Colon (tissue), 2 donors: ENCODE results near the gene POLR2L.

Experiments
- FAIRE-seq: peaks from 2 replicates; lab custom pipeline; 2012; peaks lifted over from hg19 to GRCh38; lab: Jason Lieb, UNC
- donor health status: control.
- donor health status: control.

The POLR2L gene

DNA sequence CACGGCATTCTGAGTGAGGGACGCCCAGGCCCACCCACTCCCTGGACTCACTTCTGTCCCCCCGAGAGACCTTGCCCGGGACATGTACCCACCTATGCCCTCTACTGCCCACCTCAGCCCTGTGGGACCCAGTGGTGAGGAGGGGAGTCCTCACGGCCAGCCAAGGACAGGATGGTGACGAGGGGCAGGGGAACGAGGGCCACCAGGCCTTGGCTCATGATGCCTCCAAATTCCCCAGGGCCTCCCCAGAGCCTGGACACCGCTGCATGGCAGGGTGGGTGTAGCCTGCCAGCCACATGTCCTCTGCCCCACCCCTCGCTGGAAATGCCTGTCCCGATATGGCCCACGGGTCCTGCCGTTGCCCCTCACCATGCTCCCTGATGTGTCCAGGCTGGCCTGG is 26.5 kb upstream of the POLR2L start:
- FAIRE-seq, result no peak

DNA sequence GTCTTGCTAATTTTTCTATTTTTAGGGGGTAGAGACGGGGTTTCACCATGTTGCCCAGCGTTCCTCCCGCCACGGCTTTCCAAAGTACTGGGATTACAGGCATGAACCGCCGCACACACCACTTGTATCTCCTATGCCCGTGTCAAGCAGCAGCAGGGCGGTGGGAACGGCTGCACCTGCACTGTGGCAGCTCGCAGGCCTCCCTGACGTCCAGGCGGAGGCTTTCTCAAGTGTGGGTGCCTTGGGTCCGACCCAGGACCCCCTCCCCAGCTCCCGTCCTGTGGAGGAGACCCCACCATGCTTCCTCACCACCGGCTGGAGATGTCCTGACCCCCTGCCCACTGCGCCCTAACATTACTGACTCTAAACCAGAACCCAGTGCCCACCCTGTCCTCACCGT is 26.1 kb upstream of the POLR2L start:
- no peak for FAIRE-seq

DNA sequence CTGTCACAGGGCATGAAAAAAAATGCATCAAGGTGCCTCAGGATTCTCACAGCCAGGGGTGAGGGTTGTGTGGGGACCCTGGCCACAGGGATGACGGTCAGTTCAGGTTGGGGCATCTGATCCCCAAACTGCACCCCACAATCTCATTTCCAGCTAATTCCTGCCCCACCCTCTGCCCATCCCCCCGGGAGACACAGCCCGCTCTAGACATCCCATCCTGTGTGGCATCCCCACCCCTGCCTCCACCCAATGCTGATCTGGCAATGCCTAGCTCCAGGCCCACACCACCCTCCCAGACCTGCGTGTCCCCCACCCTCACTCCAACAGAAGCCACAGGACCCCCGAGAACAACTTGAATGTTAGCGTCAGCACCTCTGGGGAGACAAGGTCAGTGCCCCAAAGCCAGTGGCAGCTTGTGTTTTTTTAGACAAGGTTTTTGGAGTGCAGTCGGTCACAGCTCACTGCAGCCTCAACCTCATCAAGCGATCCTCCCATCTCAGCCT is 25.6 kb upstream of the POLR2L start:
- no peak for FAIRE-seq

DNA sequence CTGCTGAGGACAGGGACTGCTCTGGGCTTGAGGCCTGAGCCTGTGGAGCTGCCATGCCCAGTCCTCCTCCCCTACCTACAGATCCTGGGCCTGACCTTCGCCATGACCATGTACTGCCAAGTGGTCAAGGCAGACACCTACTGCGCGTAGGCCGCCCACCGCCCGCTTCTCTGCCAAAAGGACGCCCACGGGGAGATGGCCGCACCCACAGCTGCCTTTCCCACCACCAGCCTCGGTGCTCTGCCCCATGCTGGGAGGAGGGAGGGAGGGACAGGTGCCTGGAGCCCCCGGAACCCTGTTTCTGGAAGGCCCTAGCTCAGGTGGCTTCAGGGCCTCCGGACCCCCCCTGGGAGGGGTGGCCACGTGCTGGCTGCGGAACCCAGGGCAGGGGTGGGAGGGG is 24.2 kb upstream of the POLR2L start:
- FAIRE-seq, result no peak

DNA sequence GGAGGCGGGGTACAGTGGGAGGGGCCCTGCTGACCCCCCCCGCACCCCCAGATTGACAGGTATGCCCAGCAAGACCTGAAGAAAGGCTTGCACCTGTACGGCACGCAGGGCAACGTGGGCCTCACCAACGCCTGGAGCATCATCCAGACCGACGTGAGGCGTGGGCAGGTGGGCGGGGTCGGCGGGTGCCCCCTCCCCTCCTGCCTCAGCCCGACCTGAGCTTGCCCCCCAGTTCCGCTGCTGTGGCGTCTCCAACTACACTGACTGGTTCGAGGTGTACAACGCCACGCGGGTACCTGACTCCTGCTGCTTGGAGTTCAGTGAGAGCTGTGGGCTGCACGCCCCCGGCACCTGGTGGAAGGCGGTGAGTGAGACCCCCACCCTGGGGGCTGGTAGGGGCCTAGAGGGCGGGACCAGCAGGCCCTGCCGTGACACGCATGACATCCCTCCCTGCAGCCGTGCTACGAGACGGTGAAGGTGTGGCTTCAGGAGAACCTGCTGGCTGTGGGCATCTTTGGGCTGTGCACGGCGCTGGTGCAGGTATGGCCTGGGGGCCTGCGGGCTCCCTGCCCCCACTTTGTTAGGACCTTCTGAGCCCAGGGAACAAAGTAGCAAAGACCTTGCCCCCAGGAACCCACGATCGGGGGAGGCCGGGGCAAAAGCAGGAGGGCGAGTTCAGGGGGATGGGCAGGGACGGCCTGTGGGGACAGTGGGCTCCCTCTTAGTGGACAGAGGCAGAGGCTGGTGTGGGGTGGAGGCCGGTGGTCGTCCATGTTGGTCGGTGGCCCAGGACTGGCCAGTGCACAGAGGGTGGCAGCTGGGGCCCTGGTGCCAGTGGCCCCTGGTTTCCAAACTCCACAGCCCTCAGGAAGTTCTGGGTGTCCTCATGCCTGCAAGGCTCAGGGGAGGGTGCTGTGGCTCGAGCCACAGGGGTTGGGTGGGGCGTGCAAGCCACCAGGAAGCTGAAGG is 23.4 kb upstream of the POLR2L start:
- no peak for FAIRE-seq

DNA sequence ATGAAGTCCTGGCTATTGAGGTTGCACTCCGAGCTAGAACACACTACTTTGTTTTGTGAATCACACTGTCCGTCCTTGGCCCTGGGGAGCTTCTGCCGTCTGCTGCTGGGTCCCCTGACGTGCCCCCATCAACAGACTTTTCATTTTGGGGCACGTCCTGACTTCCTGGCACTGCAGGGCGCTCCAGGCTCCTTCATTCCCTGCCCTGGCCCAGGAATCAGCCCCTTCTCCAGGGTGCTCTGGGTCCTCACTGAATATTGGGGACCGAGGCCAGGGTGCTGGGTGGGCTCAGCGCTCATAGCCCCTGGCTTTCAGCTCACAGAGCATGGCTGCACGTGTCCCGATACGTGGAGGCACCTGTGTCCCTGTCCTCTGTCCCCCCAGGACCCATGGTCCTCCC is 22.6 kb upstream of the POLR2L start:
- no peak for FAIRE-seq

DNA sequence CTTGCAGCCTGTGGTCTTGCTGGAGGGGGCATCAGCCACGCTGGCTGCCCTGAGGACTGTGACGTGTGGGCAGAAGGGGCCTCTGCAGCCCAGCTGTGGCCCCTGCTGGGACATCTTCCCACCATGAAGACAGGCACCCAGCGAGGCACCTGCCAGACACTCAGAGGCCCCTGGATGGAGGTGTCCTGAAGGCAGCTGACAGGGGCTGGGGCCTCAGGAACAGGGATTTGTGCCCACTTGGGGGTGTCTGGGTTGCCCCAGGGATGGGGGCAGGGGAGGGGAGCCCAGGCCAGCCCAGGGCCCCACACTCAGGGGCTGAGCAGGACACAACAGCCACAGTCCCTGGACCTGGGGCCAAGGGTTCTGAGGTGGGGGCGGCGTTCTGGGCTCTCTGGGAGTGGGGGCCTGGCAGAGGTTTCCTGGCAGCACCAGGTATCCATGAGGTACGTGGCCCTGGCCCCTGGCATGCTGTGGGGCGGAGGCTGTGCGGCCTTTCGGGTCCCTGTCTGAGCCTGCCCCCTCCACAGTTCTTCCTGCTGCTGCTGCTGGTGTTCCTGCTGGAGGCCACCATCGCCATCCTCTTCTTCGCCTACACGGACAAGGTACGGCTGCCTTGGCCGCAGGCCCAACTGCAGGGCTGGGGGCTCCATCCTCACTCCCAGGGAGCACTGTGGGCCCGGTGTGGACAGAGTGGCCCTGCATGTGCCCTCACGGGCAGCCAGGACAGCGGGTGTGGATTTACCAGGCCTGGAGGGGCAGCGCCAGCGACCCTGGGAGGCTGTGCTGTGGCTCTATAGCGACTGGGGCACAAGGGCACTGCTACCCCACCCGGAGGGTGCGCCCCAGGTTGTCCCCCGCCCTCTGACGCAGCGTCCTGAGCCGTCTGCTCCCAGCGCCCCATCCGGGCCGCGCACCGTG is 21.8 kb upstream of the POLR2L start:
- FAIRE-seq, result no peak

DNA sequence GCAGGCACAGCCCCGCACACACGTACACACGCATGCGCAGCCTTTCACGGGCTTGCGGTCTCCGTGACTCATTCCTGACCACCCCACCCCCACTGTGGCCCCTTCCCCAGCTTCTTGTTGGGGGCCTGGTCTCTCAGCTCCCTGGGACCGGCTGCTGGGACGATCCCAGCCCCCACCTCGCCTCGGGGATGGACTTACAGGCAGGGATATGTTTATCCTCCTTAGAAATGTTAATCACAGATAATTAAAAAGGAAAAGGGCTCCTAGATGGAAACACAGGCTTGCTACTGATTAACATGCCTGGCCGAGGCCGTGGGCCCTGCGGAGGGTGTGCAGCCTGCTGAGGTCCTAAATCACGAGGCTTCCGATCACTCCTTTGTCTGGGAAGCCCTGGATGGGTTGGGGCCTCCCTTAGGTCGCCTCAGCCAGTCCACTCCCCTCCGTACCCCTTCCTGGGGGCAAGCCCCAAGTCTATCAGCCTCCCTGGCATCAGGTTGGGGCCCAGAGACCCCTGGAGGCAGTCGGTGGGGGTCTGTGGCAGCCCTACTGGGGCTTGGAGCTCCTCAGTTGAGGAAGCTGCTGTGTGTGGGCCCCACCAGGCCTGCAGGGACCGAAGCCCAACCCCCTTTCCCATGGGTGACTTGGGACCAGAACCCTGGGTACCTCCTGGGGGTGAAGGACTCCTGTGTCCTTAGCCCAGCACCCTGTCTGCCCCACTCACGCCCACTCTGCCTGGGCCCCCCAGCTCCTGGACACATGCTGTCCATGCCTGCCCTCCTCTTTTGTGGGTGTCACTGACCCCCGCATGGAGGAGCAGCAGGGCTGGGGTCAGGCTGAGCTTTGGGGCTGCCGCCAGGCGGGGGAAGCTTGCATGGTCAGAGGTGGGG is 20.9 kb upstream of the POLR2L start:
- FAIRE-seq, result no peak

DNA sequence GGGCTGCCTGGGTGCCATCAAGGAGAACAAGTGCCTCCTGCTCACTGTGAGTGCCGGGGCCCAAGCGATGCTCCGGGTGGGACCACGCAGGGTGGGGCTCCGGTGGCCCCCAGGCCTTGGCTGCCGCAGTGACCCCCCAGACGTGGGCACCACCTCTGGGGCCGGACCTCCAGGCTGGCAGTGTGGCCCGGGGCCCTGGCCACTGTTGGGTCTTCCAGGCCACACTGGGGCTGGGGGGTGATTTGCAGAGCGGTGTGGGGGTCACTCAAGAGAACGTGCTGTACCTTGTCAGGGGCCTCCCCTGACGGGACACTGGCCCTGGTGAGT is 20.3 kb upstream of the POLR2L start:
- FAIRE-seq, result no peak

DNA sequence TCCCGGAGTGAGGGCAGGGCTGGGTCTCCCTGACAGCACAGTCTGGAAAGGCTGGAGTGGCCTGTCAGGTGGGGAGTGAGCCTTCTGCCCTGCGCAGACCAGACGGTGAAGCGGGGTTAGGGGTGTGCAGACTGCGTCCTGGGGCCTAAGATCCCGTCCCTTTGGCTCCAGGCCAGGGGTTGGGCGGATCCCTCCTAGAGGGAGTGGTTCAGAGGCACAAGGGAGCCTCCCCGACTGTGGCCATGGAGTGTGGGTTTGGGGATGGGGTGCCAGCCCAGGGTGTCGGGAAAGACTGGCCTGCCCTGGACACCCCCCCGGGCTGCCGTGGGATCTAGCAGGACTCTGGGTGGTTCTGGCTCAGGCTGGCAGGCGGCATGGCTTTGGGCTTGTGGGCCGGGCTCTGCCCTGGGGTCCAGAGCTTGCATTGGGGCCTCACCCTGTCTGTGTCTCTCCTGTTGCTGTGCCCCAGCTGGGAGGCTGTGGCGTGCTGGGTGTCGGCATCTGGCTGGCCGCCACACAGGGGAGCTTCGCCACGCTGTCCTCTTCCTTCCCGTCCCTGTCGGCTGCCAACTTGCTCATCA is 19.8 kb upstream of the POLR2L start:
- FAIRE-seq, result no peak

DNA sequence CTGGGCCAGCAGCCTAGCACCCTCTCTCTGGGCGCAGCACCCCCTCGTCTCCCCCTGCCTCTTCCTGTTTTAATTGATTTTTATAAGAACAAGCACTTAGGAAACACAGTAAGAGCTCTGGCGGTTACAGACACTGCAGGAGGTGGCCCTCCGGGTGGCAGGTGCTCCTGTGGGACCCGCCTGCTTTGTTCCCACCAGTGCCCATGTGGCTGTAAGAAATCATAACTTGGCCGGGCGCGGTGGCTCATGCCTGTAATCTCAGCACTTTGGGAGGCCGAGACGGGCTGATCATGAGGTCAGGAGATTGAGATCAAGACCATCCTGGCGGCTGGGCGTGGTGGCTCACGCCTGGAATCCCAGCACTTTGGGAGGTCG is 18.8 kb upstream of the POLR2L start:
- FAIRE-seq, result no peak

DNA sequence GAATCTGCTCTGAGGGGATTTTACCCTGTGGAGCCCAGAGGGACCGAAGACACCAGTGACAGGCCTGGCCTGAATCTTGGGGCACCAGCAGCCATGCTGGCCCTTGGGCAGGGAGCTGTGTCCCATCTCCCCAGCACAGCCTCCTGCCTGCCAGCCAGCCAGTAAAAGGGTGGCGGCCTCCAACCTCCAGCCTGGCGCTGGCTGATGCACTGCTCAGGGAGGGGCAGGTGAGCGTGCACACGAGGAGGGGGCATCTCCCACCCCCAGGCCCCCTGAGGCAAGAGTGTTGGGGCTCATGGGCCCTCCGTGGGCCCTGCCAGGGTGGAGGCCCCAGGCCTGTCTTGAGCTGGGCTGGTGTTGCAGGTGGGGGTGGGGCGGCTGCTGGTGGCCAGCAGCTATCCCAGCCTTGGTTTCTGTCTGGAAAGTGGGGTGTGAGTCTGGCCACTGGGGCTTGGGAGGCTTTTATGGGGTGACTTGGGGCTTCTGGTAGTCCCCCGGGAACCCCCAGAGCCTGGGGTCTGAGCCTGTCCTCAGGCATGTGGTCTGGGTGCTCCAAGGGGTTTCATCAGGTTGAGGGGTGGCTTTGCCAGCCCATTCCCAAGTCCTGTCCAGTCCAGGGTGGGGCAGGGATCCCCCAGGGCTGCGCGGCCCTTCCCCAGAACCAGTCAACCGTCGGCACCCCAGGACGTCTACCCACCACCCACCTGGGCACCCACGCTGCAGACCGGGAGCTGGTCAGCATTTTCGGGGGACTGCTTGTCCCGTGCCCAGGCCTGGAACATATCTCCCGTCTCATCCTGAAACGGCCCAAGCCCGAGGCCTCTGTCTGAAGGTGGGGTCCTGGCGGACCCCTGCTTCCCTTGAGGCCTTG is 18.1 kb upstream of the POLR2L start:
- FAIRE-seq, result no peak

DNA sequence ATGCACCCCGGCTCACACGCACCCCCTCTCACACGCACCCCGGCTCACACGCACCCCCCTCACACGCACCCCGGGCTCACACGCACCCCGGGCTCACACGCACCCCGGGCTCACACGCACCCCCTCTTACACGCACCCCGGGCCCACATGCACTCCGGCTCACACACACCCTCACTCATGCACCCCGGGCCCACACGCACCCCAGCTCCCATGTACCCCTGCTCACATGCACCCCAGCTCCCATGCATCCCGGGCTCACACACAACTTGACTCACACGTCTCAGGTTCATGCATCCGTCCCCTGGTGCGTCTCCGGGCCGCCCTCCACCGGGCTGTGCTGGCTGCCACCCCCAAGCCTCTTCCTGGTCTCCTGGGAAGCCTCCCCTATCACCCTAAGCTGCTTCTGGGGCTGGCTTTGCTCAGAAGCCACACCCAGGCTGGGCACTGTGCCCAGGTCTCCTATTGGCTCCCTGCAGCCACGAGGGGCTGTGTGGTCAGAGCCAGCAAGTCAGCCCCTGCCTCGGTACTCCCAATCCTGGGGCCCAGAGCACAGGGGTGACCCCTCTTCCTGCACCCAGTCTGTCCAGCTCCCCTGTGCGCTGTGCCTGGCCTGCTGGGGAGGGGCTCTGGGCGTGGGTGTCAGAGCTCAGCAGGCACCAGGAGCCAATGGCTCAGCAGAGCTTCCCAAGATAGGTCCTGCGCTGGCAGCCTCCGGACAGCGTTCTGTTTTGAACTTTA is 17.2 kb upstream of the POLR2L start:
- FAIRE-seq, result no peak

DNA sequence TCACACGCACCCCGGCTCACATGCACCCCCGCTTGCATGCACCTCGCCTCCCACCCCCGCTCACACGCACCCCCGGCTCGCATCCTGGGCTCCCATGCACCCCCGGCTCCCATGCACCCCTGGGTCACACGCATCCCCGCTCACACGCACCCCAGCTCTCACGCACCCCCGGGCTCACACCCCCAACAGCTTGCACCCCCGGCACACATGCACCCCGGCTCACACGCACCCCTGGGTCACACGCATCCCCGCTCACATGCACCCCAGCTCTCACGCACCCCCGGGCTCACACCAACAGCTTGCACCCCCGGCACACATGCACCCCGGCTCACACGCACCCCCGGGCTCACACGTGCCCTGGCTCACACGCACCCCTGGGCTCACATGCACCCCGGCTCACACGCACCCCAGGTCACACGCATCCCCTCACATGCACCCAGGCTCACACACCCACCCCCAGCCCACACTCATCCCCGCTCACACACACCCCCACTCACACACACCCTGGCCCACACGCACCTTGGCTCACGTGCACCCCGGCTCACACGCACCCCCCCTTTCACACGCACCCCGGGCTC is 16.5 kb upstream of the POLR2L start:
- no peak for FAIRE-seq

DNA sequence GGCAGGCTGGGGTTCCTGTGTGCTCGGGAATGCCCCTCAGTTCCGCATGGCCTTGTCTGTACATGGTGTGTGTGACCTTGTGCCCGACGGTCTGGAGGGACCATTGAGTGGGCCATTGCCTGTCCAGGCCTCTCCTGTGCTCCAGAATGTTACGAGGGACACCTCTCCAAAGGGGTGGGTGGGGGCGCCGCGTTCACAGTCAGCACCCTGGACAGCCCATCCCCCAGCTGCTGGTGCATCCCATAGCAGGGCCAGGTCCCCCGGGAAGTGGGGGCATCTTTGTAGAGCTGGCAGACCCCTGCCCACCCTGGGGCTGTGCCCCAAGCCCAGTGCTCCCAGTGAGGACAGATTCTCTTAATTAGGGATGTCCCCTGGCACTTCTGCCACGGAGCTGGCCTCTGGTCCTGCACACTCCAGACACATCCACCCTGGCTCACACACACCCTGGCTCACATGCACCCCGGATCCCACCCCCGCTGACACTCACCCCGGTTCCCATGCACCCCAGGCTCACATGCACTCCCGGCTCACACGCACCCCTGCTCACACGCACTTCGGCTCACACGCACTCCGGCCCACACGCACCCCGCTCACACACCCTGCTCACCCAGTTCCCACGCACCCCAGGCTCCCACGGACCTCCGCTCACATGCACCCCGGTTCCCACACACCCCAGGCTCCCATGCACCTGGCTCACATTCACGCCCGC is 15.9 kb upstream of the POLR2L start:
- no peak for FAIRE-seq

DNA sequence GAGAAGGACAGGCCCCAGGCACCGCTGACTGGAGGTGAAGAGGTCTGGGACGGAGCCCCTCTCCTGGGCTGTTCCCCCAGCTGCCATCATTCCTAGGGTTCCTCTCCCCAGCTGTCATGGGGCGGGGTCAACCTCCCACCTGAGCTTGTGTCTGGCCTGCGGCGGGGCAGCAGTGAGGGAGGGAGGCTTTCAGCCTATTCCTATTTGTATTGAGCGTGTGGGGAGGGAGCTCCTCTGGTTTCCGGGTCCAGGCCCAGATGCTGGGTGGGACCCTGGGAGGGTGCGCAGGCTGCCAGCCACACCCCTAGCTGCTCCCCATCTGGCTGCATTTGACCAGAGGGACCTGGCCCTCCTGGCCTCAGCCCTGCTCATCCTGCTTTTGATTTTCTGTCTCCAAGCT is 14.1 kb upstream of the POLR2L start:
- no peak for FAIRE-seq

DNA sequence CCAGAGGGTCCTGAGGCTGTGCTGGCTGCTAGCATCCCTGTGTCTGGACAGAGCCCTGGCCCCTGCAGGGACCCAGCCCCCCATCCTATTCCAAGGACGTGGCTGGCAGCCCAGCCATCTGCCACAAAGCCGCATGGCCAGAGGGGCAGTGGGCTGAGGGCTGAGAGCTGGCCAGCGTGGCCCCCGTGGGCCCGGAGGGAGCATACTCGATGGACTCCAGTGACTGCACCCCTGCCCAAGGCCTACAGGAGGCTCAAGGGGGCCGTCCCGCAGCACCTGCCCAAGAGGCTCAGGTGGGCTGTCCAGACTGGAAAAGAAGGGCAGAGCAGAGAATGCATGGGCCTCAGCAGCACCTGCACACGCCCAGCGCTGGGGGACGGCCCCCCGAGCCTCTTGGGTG is 13.5 kb upstream of the POLR2L start:
- no peak for FAIRE-seq

DNA sequence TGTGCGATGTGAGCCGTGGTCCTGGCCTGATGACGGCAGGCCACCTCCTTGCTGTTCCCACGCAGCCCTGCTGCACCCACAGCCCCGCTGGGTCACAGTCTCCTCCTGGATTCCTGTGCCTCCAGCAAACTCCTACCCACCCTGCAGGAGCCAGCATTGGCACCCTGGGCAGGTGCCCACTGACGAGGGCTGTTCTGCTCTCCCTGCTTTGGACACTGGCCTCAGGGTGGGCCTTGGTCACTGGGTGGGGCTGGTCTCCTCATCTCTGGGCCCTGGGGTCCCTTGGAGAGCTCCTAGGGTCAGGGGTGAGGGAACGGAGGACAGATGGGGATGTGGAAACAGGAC is 13.0 kb upstream of the POLR2L start:
- no peak for FAIRE-seq
